H1 (cell line): Measurements from ENCODE around the gene ACOT7.

Experiments used
- FOSL1 ChIP-seq: IDR thresholded peaks from 2 replicates; pipeline ENCODE4 v1.6.1; 2011; ENCODE audit warnings: mild to moderate bottlenecking, low read depth, low read length, moderate library complexity; ENCODE audit not compliant: insufficient read depth
- JUND ChIP-seq: IDR thresholded peaks from 2 replicates; pipeline ENCODE4 v1.6.1; 2011; ENCODE audit warnings: mild to moderate bottlenecking, improper control_type of control experiment, low read length
- RNF2 ChIP-seq: fragments of 200-900, 300-1000 bp; sonication (generic); IDR thresholded peaks from 2 replicates; pipeline ENCODE4 v1.7.1; 2016; ENCODE audit warnings: borderline replicate concordance, low read depth, mild to moderate bottlenecking, antibody characterized with exemption, low read length; ENCODE audit not compliant: poor library complexity, severe bottlenecking; ENCODE audit errors: missing control alignments
- TAF1 ChIP-seq: IDR thresholded peaks from 2 replicates; pipeline ENCODE4 v1.6.1; 2011; ENCODE audit warnings: mild to moderate bottlenecking, low read depth, low read length
- YY1 ChIP-seq: IDR thresholded peaks from 2 replicates; pipeline ENCODE4 v1.6.1; 2011; ENCODE audit warnings: low read depth, mild to moderate bottlenecking, low read length
- TF ChIP-seq, protein P1 (sequence below), 3 experiments: IDR thresholded peaks; 1 replicate in 2 of 3; 2 replicates in 1 of 3; pipeline versions ENCODE4 v1.5.1 to v1.6.1; 2011; ENCODE audit warnings: low read length in 3 of 3, mild to moderate bottlenecking in 3 of 3, inconsistent platforms in 2 of 3, low read depth in 1 of 3, moderate library complexity in 1 of 3; ENCODE audit not compliant: insufficient read depth in 1 of 3; ENCODE audit errors: control extremely low read depth in 1 of 3

DNA sequence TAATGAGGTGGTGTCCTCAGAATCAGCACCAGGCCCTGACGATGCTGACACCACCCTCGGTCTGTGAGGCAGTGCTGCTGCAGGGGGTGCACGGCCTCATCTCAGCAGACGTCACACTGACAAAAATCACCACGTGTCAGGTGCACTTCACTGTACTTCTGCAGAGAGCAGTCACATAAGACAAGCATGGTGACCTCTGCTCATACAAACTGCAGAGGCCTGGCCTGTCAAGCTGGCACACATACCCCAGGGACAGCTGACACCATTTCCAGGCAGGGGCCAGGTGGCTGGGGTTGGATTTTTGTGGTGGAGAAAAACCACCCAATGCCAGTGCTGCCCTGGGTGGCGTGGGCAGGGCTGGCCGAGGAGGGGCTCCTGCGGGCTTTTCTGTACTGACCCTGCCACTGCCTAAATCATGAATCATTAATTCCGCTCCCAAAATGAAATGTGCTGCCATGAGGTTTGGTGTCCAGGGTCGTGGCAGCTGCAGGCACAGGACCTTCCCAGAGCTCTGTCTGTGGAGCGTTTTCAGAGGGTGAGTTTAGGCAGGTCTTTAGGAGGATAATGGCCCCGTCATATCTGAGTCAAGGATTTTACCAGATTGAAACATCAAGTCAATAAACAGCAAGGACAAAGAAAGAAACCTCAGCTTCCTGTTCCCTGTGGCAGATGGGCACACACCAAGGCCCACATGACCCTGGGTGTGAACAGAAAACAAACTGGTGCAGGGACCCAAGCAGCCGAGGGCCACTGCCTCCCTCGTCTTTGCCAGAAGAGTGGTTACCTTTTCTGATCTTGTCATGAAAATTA lies 99.3 kb downstream of the ACOT7 start:
- no peak for TF ChIP-seq YY1
- no peak for TF ChIP-seq JUND
- TF ChIP-seq RNF2, result no peak
- TF ChIP-seq FOSL1, result no peak
- TF ChIP-seq, protein P1, sequence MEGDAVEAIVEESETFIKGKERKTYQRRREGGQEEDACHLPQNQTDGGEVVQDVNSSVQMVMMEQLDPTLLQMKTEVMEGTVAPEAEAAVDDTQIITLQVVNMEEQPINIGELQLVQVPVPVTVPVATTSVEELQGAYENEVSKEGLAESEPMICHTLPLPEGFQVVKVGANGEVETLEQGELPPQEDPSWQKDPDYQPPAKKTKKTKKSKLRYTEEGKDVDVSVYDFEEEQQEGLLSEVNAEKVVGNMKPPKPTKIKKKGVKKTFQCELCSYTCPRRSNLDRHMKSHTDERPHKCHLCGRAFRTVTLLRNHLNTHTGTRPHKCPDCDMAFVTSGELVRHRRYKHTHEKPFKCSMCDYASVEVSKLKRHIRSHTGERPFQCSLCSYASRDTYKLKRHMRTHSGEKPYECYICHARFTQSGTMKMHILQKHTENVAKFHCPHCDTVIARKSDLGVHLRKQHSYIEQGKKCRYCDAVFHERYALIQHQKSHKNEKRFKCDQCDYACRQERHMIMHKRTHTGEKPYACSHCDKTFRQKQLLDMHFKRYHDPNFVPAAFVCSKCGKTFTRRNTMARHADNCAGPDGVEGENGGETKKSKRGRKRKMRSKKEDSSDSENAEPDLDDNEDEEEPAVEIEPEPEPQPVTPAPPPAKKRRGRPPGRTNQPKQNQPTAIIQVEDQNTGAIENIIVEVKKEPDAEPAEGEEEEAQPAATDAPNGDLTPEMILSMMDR (IDR thresholded peaks at IDR 0.05; ENCODE audit: control extremely low read depth in 1 of 3, insufficient read depth in 1 of 3, low read depth in 1 of 3, low read length in 3 of 3), result no peak
- no peak for TF ChIP-seq TAF1
